ENCODE data around the gene CFTR.

CFTR gene

DNA sequence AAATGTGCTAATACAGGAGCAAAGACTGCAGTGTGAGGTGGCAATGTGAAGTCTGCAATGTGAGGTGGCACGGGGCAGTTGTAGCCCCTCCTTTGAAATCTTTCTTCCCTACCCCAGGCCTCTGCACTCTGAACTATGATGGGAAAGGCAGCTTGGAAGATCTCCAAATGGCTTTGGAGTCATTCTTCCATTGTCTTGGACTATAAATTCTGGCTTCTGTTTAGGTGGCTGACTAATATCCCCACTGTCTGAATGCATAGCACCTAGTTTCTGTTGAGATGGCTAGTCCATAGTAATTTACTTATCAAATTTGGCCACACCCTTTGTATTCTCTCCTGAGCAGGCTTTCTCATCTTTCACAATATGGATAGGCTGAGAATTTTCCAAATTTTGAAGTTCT, 175.0 kb downstream of the CFTR start:
- H3K36me3 ChIP-seq (ENCODE audit: insufficient read depth, low read length) = no peaks in the 10 kb centered on the region
- no peak overlapping the region for H2AFZ ChIP-seq (ENCODE audit: low read length)
- H3K9me3 ChIP-seq (ENCODE audit: low read length) = no peaks in the 10 kb centered on the region
- no peak overlapping the region for H3K9ac ChIP-seq (ENCODE audit: low read length)
- no peaks in the 10 kb centered on the region for H3K9me2 ChIP-seq (ENCODE audit: low read depth, low read length)
- no peak overlapping the region for H3K4me3 ChIP-seq (ENCODE audit: low read depth, low read length, poor library complexity, severe bottlenecking)
- H3K27me3 ChIP-seq (ENCODE audit: insufficient read depth, low read length) = no peaks in the 10 kb centered on the region
- TF ChIP-seq EZH2 (IDR thresholded peaks at IDR 0.05; ENCODE audit: borderline replicate concordance, low read length) = no peak
- TF ChIP-seq, protein P1, sequence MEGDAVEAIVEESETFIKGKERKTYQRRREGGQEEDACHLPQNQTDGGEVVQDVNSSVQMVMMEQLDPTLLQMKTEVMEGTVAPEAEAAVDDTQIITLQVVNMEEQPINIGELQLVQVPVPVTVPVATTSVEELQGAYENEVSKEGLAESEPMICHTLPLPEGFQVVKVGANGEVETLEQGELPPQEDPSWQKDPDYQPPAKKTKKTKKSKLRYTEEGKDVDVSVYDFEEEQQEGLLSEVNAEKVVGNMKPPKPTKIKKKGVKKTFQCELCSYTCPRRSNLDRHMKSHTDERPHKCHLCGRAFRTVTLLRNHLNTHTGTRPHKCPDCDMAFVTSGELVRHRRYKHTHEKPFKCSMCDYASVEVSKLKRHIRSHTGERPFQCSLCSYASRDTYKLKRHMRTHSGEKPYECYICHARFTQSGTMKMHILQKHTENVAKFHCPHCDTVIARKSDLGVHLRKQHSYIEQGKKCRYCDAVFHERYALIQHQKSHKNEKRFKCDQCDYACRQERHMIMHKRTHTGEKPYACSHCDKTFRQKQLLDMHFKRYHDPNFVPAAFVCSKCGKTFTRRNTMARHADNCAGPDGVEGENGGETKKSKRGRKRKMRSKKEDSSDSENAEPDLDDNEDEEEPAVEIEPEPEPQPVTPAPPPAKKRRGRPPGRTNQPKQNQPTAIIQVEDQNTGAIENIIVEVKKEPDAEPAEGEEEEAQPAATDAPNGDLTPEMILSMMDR (IDR thresholded peaks at IDR 0.05; ENCODE audit: low read length) = no peak
- H3K4me2 ChIP-seq (ENCODE audit: low read length) = no peak overlapping the region
- no peaks in the 10 kb centered on the region for H3F3A ChIP-seq (ENCODE audit: insufficient read depth, low read length)
- no peaks in the 10 kb centered on the region for H3K79me2 ChIP-seq (ENCODE audit: insufficient read depth, low read length)
- no peaks in the 10 kb centered on the region for H3K4me1 ChIP-seq (ENCODE audit: insufficient read depth, low read length, severe bottlenecking)
- no peak overlapping the region for H3K27ac ChIP-seq (ENCODE audit: low read depth, low read length, poor library complexity, severe bottlenecking)
- no peaks in the 10 kb centered on the region for H4K20me1 ChIP-seq (ENCODE audit: insufficient read depth, low read length)

DNA sequence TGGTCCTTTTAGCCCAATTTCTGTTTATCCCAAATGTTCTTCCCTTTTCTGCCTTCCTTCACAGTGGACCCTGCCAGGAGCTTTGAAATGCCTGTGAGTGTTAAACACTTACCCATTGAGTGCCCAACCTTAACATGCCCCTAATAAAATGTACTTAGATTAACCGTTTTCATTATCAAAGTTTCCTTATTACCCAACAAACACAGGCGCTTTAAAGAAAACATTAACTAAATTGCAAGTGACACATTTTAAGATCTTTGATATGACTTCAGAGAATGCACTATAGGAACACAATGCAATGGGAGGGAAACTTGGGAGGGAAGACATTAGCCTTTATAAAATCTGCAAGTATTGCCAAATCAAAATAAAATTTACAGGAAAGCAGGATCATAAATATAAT, 177.0 kb downstream of the CFTR start:
- Histone ChIP-seq H3K27me3 (ENCODE audit: insufficient read depth, low read length) (no peaks in the 10 kb centered on the region), H3K4me2 (ENCODE audit: low read length) (no peak overlapping the region), H2AFZ (ENCODE audit: low read length) (no peak overlapping the region), H3K9ac (ENCODE audit: low read length) (no peak overlapping the region), H3F3A (ENCODE audit: insufficient read depth, low read length) (no peaks in the 10 kb centered on the region), H3K9me2 (ENCODE audit: low read depth, low read length) (no peaks in the 10 kb centered on the region), H3K4me3 (ENCODE audit: low read depth, low read length, poor library complexity, severe bottlenecking) (no peak overlapping the region), H4K20me1 (ENCODE audit: insufficient read depth, low read length) (no peaks in the 10 kb centered on the region), H3K4me1 (ENCODE audit: insufficient read depth, low read length, severe bottlenecking) (no peaks in the 10 kb centered on the region), H3K27ac (ENCODE audit: low read depth, low read length, poor library complexity, severe bottlenecking) (no peak overlapping the region), H3K79me2 (ENCODE audit: insufficient read depth, low read length) (no peaks in the 10 kb centered on the region), H3K9me3 (ENCODE audit: low read length) (no peaks in the 10 kb centered on the region), H3K36me3 (ENCODE audit: insufficient read depth, low read length) (no peaks in the 10 kb centered on the region)
- TF ChIP-seq EZH2 (IDR thresholded peaks at IDR 0.05; ENCODE audit: borderline replicate concordance, low read length) = no peak
- TF ChIP-seq, protein P1 (IDR thresholded peaks at IDR 0.05; ENCODE audit: low read length) = no peak

DNA sequence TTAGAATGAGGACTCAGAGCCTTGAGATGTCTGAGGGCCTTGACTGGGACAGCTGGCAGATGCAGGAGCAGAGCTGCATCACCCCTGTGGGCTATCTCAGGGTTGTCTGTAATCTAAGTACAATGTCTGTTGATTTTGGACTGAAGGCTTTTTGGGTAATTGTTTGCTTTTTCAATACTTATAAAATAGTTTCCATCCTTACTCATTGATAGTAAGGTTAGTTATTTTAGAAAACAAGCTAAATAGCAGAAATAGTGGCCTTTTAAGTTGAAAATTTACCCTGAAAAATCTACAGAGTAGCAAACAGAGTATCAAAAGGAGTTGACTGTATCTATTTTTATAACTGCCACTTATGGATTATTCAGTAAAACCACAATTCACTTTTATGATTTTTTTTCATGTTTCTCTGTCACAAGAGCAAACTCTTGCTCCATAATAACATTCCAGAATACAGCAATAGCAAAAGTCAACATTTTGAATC, 179.7 kb downstream of the CFTR start:
- no peak overlapping the region for H3K27ac ChIP-seq (ENCODE audit: low read depth, low read length, poor library complexity, severe bottlenecking)
- no peaks in the 10 kb centered on the region for H3F3A ChIP-seq (ENCODE audit: insufficient read depth, low read length)
- H3K4me3 ChIP-seq (ENCODE audit: low read depth, low read length, poor library complexity, severe bottlenecking) = no peak overlapping the region

More for the DNA sequence above, 179.7 kb downstream of the CFTR start:
- Histone ChIP-seq H3K36me3 (ENCODE audit: insufficient read depth, low read length) (no peaks in the 10 kb centered on the region), H2AFZ (ENCODE audit: low read length) (no peak overlapping the region), H3K9me2 (ENCODE audit: low read depth, low read length) (no peaks in the 10 kb centered on the region), H3K27me3 (ENCODE audit: insufficient read depth, low read length) (no peaks in the 10 kb centered on the region), H4K20me1 (ENCODE audit: insufficient read depth, low read length) (no peaks in the 10 kb centered on the region), H3K9me3 (ENCODE audit: low read length) (no peaks in the 10 kb centered on the region), H3K4me1 (ENCODE audit: insufficient read depth, low read length, severe bottlenecking) (no peaks in the 10 kb centered on the region), H3K79me2 (ENCODE audit: insufficient read depth, low read length) (no peaks in the 10 kb centered on the region), H3K9ac (ENCODE audit: low read length) (no peak overlapping the region), H3K4me2 (ENCODE audit: low read length) (no peak overlapping the region)
- no peak for TF ChIP-seq EZH2 (IDR thresholded peaks at IDR 0.05; ENCODE audit: borderline replicate concordance, low read length)
- TF ChIP-seq, protein P1 (IDR thresholded peaks at IDR 0.05; ENCODE audit: low read length) = no peak

Measured in OCI-LY1 (cell line).